ENCODE results near the gene NR2C2. TPM values are rescaled to one million over a fixed set of nuclear protein-coding genes. Genes with fewer than 3 reads are reported as not detected.
A peak's percentile ranks its signal among the peaks of the same experiment; 100 is the strongest.

NR2C2 gene
- total and polyA plus RNA-seq, 9 of the 15 experiments (the other 6 are each of a cell fraction or from before 2014, with no cell fraction given): 6.1 to 33.0 (median 14.6) TPM

DNA sequence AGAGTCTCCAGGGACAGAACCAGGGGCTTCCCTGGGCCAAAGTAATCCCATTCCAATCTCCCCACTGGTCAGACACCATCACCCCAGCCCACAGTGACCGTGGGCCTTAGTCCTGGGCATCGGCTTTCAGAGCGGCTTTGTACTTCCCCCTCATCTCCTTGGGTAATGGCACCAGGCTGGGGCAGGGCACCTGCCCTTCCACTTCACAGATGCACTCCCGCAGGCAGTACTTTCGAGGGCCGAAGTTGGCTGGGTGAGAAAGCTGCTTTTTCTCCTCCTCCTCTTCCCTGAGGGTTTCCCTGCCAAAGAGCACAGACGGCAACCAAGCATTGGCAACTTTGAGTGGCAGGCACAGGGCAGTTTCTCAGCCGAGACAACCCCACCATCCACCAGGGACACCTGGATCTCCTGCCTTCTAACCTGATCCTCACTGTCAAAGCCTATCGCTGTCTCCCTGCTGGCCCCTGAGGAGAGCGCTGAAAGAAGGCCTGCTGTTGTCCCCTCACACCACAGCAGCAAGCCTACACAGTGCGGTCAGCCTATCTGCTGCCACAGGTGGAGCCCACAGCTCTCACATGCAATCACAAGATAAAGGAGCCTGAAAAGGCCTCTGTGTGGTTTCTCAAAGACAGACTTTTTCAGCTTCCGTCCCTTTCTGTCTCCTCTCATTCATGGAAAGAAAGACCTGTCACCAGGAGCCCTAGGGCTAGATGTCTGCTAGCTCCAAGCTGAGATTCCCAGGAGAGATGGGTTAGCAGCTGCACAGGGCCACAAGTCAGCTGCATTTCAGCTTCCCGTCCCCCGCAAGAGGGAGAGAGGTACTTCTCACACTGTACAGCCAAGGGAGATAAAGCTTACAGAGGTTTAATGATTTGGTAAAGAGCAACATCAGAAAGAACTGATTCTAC, 105.2 kb downstream of the NR2C2 start (continued):
- TF ChIP-seq NFXL1 (CRISPR knock-in tag; IDR thresholded peaks at IDR 0.05): peak; percentile 77; the same call in 1 of the 2 replicates
- TF ChIP-seq, protein P1, sequence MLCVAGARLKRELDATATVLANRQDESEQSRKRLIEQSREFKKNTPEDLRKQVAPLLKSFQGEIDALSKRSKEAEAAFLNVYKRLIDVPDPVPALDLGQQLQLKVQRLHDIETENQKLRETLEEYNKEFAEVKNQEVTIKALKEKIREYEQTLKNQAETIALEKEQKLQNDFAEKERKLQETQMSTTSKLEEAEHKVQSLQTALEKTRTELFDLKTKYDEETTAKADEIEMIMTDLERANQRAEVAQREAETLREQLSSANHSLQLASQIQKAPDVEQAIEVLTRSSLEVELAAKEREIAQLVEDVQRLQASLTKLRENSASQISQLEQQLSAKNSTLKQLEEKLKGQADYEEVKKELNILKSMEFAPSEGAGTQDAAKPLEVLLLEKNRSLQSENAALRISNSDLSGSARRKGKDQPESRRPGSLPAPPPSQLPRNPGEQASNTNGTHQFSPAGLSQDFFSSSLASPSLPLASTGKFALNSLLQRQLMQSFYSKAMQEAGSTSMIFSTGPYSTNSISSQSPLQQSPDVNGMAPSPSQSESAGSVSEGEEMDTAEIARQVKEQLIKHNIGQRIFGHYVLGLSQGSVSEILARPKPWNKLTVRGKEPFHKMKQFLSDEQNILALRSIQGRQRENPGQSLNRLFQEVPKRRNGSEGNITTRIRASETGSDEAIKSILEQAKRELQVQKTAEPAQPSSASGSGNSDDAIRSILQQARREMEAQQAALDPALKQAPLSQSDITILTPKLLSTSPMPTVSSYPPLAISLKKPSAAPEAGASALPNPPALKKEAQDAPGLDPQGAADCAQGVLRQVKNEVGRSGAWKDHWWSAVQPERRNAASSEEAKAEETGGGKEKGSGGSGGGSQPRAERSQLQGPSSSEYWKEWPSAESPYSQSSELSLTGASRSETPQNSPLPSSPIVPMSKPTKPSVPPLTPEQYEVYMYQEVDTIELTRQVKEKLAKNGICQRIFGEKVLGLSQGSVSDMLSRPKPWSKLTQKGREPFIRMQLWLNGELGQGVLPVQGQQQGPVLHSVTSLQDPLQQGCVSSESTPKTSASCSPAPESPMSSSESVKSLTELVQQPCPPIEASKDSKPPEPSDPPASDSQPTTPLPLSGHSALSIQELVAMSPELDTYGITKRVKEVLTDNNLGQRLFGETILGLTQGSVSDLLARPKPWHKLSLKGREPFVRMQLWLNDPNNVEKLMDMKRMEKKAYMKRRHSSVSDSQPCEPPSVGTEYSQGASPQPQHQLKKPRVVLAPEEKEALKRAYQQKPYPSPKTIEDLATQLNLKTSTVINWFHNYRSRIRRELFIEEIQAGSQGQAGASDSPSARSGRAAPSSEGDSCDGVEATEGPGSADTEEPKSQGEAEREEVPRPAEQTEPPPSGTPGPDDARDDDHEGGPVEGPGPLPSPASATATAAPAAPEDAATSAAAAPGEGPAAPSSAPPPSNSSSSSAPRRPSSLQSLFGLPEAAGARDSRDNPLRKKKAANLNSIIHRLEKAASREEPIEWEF (CRISPR knock-in tag; IDR thresholded peaks at IDR 0.05): peak; percentile 93; the same call in 1 of the 2 replicates
- TF ChIP-seq, protein P2, sequence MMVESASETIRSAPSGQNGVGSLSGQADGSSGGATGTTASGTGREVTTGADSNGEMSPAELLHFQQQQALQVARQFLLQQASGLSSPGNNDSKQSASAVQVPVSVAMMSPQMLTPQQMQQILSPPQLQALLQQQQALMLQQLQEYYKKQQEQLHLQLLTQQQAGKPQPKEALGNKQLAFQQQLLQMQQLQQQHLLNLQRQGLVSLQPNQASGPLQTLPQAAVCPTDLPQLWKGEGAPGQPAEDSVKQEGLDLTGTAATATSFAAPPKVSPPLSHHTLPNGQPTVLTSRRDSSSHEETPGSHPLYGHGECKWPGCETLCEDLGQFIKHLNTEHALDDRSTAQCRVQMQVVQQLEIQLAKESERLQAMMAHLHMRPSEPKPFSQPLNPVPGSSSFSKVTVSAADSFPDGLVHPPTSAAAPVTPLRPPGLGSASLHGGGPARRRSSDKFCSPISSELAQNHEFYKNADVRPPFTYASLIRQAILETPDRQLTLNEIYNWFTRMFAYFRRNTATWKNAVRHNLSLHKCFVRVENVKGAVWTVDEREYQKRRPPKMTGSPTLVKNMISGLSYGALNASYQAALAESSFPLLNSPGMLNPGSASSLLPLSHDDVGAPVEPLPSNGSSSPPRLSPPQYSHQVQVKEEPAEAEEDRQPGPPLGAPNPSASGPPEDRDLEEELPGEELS (CRISPR knock-in tag; IDR thresholded peaks at IDR 0.05; ENCODE audit: borderline replicate concordance): peak; percentile 98; the same call in 1 of the 2 replicates
- TF ChIP-seq, protein P3, sequence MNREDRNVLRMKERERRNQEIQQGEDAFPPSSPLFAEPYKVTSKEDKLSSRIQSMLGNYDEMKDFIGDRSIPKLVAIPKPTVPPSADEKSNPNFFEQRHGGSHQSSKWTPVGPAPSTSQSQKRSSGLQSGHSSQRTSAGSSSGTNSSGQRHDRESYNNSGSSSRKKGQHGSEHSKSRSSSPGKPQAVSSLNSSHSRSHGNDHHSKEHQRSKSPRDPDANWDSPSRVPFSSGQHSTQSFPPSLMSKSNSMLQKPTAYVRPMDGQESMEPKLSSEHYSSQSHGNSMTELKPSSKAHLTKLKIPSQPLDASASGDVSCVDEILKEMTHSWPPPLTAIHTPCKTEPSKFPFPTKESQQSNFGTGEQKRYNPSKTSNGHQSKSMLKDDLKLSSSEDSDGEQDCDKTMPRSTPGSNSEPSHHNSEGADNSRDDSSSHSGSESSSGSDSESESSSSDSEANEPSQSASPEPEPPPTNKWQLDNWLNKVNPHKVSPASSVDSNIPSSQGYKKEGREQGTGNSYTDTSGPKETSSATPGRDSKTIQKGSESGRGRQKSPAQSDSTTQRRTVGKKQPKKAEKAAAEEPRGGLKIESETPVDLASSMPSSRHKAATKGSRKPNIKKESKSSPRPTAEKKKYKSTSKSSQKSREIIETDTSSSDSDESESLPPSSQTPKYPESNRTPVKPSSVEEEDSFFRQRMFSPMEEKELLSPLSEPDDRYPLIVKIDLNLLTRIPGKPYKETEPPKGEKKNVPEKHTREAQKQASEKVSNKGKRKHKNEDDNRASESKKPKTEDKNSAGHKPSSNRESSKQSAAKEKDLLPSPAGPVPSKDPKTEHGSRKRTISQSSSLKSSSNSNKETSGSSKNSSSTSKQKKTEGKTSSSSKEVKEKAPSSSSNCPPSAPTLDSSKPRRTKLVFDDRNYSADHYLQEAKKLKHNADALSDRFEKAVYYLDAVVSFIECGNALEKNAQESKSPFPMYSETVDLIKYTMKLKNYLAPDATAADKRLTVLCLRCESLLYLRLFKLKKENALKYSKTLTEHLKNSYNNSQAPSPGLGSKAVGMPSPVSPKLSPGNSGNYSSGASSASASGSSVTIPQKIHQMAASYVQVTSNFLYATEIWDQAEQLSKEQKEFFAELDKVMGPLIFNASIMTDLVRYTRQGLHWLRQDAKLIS (CRISPR knock-in tag; IDR thresholded peaks at IDR 0.05): no peak
- TF ChIP-seq, protein P4, sequence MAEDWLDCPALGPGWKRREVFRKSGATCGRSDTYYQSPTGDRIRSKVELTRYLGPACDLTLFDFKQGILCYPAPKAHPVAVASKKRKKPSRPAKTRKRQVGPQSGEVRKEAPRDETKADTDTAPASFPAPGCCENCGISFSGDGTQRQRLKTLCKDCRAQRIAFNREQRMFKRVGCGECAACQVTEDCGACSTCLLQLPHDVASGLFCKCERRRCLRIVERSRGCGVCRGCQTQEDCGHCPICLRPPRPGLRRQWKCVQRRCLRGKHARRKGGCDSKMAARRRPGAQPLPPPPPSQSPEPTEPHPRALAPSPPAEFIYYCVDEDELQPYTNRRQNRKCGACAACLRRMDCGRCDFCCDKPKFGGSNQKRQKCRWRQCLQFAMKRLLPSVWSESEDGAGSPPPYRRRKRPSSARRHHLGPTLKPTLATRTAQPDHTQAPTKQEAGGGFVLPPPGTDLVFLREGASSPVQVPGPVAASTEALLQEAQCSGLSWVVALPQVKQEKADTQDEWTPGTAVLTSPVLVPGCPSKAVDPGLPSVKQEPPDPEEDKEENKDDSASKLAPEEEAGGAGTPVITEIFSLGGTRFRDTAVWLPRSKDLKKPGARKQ (CRISPR knock-in tag; IDR thresholded peaks at IDR 0.05): no peak
- TF ChIP-seq, protein P5, sequence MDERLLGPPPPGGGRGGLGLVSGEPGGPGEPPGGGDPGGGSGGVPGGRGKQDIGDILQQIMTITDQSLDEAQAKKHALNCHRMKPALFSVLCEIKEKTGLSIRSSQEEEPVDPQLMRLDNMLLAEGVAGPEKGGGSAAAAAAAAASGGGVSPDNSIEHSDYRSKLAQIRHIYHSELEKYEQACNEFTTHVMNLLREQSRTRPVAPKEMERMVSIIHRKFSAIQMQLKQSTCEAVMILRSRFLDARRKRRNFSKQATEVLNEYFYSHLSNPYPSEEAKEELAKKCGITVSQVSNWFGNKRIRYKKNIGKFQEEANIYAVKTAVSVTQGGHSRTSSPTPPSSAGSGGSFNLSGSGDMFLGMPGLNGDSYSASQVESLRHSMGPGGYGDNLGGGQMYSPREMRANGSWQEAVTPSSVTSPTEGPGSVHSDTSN (CRISPR knock-in tag; IDR thresholded peaks at IDR 0.05; ENCODE audit: low read depth): 0 out of 2 replicates have a peak, but pooled peaks have one; percentile 19
- TF ChIP-seq, protein P5 (tag; conservative IDR thresholded peaks at IDR 0.05; ENCODE audit: low read depth): peak; percentile 84
- TF ChIP-seq ZNF699 (CRISPR knock-in tag; IDR thresholded peaks at IDR 0.05; ENCODE audit: insufficient replicate concordance): no peak
